ENCODE measurements around the gene NAV2.

GRCh38 chr11:20047769-20048154, 335.1 kb downstream of the NAV2 start:
- TF ChIP-seq, protein P1, sequence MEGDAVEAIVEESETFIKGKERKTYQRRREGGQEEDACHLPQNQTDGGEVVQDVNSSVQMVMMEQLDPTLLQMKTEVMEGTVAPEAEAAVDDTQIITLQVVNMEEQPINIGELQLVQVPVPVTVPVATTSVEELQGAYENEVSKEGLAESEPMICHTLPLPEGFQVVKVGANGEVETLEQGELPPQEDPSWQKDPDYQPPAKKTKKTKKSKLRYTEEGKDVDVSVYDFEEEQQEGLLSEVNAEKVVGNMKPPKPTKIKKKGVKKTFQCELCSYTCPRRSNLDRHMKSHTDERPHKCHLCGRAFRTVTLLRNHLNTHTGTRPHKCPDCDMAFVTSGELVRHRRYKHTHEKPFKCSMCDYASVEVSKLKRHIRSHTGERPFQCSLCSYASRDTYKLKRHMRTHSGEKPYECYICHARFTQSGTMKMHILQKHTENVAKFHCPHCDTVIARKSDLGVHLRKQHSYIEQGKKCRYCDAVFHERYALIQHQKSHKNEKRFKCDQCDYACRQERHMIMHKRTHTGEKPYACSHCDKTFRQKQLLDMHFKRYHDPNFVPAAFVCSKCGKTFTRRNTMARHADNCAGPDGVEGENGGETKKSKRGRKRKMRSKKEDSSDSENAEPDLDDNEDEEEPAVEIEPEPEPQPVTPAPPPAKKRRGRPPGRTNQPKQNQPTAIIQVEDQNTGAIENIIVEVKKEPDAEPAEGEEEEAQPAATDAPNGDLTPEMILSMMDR (IDR thresholded peaks at IDR 0.05), result no peak
- TF ChIP-seq POLR2A (IDR thresholded peaks at IDR 0.05) (no peak), POLR2AphosphoS5 (IDR thresholded peaks at IDR 0.05) (no peak), EP300 (IDR thresholded peaks at IDR 0.05) (no peak)
